ENCODE measurements around the gene ZFR.
"Not testable (repeated sequence)": the region's sequence is repeated elsewhere in the genome, so short reads cannot be mapped to it uniquely, and the experiment has no call there.

Gene ZFR

GRCh38 chr5:32449262-32449661, 4.7 kb upstream of the ZFR start:
- DNase-seq, result no peak

- DNase-seq, result no peak
These were observed 2.1 kb upstream of the ZFR start for GRCh38 chr5:32446630-32447029.

GRCh38 chr5:32445831-32446614, 1.5 kb upstream of the ZFR start:
- no peak for DNase-seq

- no peak for DNase-seq
These were observed 783 bp upstream of the ZFR start for GRCh38 chr5:32445287-32445758.

GRCh38 chr5:32443541-32444430, 754 bp downstream of the ZFR start:
- DNase-seq, result peak; percentile 6

- no peak for DNase-seq
These were observed 1.4 kb downstream of the ZFR start for GRCh38 chr5:32443145-32443540.

- no peak for DNase-seq
These were observed 5.4 kb downstream of the ZFR start for GRCh38 chr5:32439086-32439642.

- DNase-seq, result no peak
These were observed 7.8 kb downstream of the ZFR start for GRCh38 chr5:32436553-32437242.

- no peak for DNase-seq
These were observed 9.2 kb downstream of the ZFR start for GRCh38 chr5:32435383-32435782.

GRCh38 chr5:32434221-32434620, 10.3 kb downstream of the ZFR start:
- no peak for DNase-seq

GRCh38 chr5:32432633-32433032, 11.9 kb downstream of the ZFR start:
- DNase-seq, result no peak

- DNase-seq, result not testable (repeated sequence)
These were observed 13.7 kb downstream of the ZFR start for GRCh38 chr5:32430825-32431224.

GRCh38 chr5:32428426-32428825, 16.1 kb downstream of the ZFR start:
- DNase-seq, result no peak

- DNase-seq, result no peak
These were observed 17.9 kb downstream of the ZFR start for GRCh38 chr5:32426440-32427151.

- no peak for DNase-seq
These were observed 21.8 kb downstream of the ZFR start for GRCh38 chr5:32422697-32423096.

GRCh38 chr5:32421075-32421474, 23.5 kb downstream of the ZFR start:
- DNase-seq, result no peak

GRCh38 chr5:32420506-32420905, 24.0 kb downstream of the ZFR start:
- DNase-seq, result no peak

- DNase-seq, result no peak
These were observed 24.7 kb downstream of the ZFR start for GRCh38 chr5:32419791-32420190.

- no peak for DNase-seq
These were observed 30.9 kb downstream of the ZFR start for GRCh38 chr5:32413466-32414263.

- DNase-seq, result no peak
These were observed 33.9 kb downstream of the ZFR start for GRCh38 chr5:32410630-32411029.

GRCh38 chr5:32406650-32407049, 37.9 kb downstream of the ZFR start:
- DNase-seq, result no peak

GRCh38 chr5:32405507-32405906, 39.0 kb downstream of the ZFR start:
- no peak for DNase-seq
